Upper lobe of left lung (tissue), 6 donors: Measurements from ENCODE around the gene ADAMTS12. TPM values are rescaled to one million over a fixed set of nuclear protein-coding genes. Genes with fewer than 3 reads are reported as not detected.

ENCODE experiments used
- ATAC-seq, 2 donors: fragments of 200-7000 bp; cut with Tn5 transposase; one replicate each; pipeline ENCODE4 v1.9.1; 2022; ENCODE audit warnings: mild to moderate bottlenecking in 2 of 2, moderate library complexity in 2 of 2; ENCODE audit not compliant: low FRiP score in 2 of 2
- DNase-seq, 2 donors: peaks; one replicate each; pipeline ENCODE4 v3.0.0-alpha.2; 2019 to 2020
- H3K27ac ChIP-seq, 4 donors: fragments of 200-600 bp; sonication (generic); one replicate each; pipeline ENCODE4 v1.5.1; 2016 to 2019
- H3K27me3 ChIP-seq, 4 donors: fragments of 200-600 bp; sonication (generic); one replicate each; pipeline ENCODE4 v1.5.1; 2017 to 2019
- H3K36me3 ChIP-seq, 4 donors: fragments of 200-600 bp; sonication (generic); one replicate each; pipeline ENCODE4 v1.5.1; 2016 to 2019
- H3K4me1 ChIP-seq, 4 donors: fragments of 200-600 bp; sonication (generic); one replicate each; pipeline ENCODE4 v1.5.1; 2018 to 2019
- H3K4me3 ChIP-seq, 4 donors: fragments of 200-600 bp; sonication (generic); one replicate each; pipeline ENCODE4 v1.5.1; 2017 to 2019; ENCODE audit warnings: mild to moderate bottlenecking in 2 of 4, moderate library complexity in 1 of 4
- H3K9me3 ChIP-seq, 4 donors: fragments of 200-600 bp; sonication (generic); one replicate each; pipeline ENCODE4 v1.5.1; 2018 to 2019
- EP300 ChIP-seq, 4 donors: sonication (generic); formaldehyde crosslinking; IDR thresholded peaks; one replicate each; pipeline ENCODE4 v1.5.1; 2017; ENCODE audit warnings: antibody characterized with exemption in 4 of 4, control low read depth in 2 of 4
- POLR2A ChIP-seq, 4 donors: fragments of 450-650 bp; IDR thresholded peaks; one replicate each; pipeline ENCODE4 v1.5.1; 2016 to 2017; ENCODE audit warnings: antibody characterized with exemption in 4 of 4, mild to moderate bottlenecking in 2 of 4
- POLR2AphosphoS5 ChIP-seq, 2 donors: sonication (generic); formaldehyde crosslinking; IDR thresholded peaks; one replicate each; pipeline ENCODE4 v1.5.1; 2017; ENCODE audit warnings: antibody characterized with exemption in 2 of 2
- WGBS, 2 donors: methylation state at CpG; one replicate each; pipeline ENCODE4 v1.1.5; 2017 to 2018; 5-methylcytosine and 5-hydroxymethylcytosine counted together
- total RNA-seq, 6 donors: library from RNA; depleted of rRNA in 4 of 6; stranded (reverse); fragments of >200 nt in 4 of 6; gene quantifications; one replicate each; pipeline versions ENCODE4 v1.1.0 to v1.2.1, GENCODE V29; 2016 to 2021
- TF ChIP-seq, protein P1 (sequence below), 6 experiments: fragments of 450-650 bp in 4 of 6; fragments of 200-600 bp in 2 of 6; sonication (generic) in 2 of 6; IDR thresholded peaks; one replicate each; pipeline ENCODE4 v1.5.1; 2016 to 2019; ENCODE audit warnings: antibody characterized with exemption in 6 of 6
- donor health status: DM: no; HTN: no; CAD: no; lungs with moderate emphysema.
- donor health status: DM: no; HTN: yes; CAD: no; lungs with severe emphysema.

ADAMTS12 gene
- total RNA-seq, 6 donors from 2014 or later = 2.3 to 16.8 (median 7.4) TPM

DNA sequence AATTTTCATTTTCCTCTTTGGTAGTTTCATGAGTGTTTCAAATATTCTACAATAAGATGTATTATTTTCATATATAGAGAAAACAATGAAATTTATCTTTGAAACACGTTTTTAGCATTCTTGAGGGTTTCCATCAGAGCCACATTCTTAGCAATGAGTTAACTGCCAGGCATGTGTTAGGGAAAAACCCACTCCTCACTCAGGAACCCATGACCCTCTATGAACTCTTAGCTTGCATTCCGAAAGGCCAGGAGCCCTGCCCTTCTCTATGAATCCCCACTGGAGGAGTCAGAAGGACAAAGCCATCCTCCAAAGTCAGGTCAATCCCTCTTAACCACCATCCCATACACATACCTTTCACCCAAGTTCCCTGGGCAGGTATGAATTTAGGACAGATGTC, 57.5 kb downstream of the ADAMTS12 start:
- no peak for ATAC-seq
- TF ChIP-seq POLR2AphosphoS5 (IDR thresholded peaks at IDR 0.05) = no peak
- no peaks in the 10 kb centered on the region for H3K27me3 ChIP-seq
- no peak for DNase-seq
- no peaks in the 10 kb centered on the region for H3K36me3 ChIP-seq
- WGBS, 2 donors = 64% methylated on average over 2 of the region's 2 CpGs
- no peak overlapping the region for H3K27ac ChIP-seq
- no peaks in the 10 kb centered on the region for H3K9me3 ChIP-seq
- no peaks in the 10 kb centered on the region for H3K4me1 ChIP-seq
- H3K4me3 ChIP-seq = no peak overlapping the region

DNA sequence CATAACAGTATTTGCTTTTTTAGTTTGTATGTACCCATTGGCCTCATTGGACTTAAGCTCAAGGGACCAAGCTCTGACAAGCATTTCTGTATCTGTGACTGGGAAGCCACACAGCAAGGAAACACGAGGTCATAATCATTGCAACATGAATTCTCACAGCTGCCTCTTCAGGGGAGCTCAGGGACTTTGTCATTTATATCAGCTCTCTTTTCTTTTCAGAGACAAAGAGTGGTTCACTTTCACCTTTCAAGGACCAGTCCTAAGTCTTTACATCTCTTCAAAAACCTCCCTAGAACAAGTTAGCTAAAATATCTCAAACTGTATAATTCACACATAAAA, 58.6 kb downstream of the ADAMTS12 start:
- TF ChIP-seq EP300 (IDR thresholded peaks at IDR 0.05) (no peak), POLR2A (IDR thresholded peaks at IDR 0.05) (no peak), POLR2AphosphoS5 (IDR thresholded peaks at IDR 0.05) (no peak)
- TF ChIP-seq, protein P1, sequence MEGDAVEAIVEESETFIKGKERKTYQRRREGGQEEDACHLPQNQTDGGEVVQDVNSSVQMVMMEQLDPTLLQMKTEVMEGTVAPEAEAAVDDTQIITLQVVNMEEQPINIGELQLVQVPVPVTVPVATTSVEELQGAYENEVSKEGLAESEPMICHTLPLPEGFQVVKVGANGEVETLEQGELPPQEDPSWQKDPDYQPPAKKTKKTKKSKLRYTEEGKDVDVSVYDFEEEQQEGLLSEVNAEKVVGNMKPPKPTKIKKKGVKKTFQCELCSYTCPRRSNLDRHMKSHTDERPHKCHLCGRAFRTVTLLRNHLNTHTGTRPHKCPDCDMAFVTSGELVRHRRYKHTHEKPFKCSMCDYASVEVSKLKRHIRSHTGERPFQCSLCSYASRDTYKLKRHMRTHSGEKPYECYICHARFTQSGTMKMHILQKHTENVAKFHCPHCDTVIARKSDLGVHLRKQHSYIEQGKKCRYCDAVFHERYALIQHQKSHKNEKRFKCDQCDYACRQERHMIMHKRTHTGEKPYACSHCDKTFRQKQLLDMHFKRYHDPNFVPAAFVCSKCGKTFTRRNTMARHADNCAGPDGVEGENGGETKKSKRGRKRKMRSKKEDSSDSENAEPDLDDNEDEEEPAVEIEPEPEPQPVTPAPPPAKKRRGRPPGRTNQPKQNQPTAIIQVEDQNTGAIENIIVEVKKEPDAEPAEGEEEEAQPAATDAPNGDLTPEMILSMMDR (IDR thresholded peaks at IDR 0.05) = no peak
- ATAC-seq (no peak), DNase-seq (no peak)
- Histone ChIP-seq H3K27me3 (no peaks in the 10 kb centered on the region), H3K27ac (no peak overlapping the region), H3K9me3 (no peaks in the 10 kb centered on the region), H3K36me3 (no peaks in the 10 kb centered on the region), H3K4me3 (no peak overlapping the region), H3K4me1 (no peaks in the 10 kb centered on the region)
- 25 to 45% methylated on average over 1 of the region's 1 CpG for WGBS, 2 donors

DNA sequence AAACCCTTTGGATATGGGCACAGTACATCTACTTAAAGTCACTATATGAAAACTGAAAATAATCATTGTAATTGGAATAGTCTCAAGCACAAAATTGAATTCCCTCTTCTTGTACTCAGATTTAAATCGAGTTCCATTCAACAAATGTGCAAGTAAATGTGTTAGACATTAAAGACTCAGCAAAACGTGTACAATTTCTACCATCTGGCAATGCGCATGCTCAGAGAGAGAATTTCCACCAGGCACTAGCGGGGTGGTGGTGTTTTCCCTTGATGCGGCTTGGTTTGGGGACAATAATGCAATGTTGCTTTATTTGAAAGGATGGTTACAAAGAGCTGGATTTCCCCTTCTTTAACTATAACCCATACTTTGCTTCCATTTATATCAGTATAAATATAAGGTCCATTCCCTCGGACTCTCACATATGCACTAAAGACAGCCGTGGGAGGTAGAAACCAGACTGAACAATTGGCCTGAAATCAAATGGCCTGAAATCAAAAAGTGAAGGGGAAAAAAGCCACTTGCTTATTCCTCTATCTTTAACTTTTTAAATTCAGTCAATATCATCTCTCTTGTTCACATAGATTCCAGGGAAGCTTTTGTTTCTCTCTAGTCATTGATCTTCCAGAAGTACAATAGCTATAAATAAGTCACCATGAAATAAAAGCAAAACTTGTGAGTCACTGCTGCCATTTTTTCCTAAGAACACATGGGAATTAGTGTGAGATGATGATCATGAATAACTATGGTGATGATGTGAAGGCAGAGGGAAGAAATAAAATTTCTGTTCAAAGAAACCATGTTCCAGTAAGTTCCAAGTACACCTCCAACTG, 59.2 kb downstream of the ADAMTS12 start:
- Histone ChIP-seq H3K36me3 (no peaks in the 10 kb centered on the region), H3K27ac (no peak overlapping the region), H3K9me3 (no peaks in the 10 kb centered on the region), H3K4me1 (no peaks in the 10 kb centered on the region), H3K27me3 (no peaks in the 10 kb centered on the region), H3K4me3 (no peak overlapping the region)
- 82 to 85% methylated on average over 7 of the region's 7 CpGs for WGBS, 2 donors
- no peak for DNase-seq
- ATAC-seq = no peak
- TF ChIP-seq, protein P1 (IDR thresholded peaks at IDR 0.05) = no peak
- TF ChIP-seq POLR2A (IDR thresholded peaks at IDR 0.05) (no peak), POLR2AphosphoS5 (IDR thresholded peaks at IDR 0.05) (no peak)

DNA sequence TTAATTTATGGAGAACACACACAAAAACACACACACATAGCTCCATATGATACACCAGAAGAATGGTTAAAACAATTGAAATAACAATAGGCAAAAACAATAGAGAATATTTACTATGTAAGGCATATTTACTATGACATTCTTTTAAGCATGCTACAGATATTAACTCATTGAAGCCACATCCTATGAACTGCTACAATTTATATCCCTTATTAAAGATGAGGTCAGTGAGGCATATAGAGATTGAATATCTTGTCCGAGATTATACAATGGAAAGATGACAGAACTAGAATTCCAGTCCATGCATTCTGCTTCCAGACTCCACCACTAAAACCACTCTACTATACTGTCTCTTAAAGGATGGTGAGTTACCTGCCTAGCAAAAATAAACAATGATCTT, 60.7 kb downstream of the ADAMTS12 start:
- no peak overlapping the region for H3K27ac ChIP-seq
- no peak for DNase-seq

DNA sequence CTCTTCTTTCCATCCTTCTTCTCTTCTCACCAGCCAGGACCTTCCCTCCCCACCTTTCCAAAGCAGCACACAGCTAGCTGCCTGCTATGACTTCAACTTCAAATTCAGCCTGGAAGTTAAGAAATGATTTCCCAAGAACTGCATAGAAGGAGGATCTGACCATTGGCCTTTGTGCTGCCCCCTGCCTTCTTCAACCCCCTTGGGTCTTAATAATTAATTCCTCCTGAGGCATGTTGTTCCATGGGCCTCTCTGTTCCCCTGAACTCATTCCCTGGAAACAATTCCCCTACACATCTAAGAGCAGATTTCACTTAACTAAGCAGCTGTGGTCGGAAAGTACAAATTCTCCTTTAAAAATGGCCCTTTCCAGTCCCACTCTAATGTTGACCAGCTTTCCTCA, 62.4 kb downstream of the ADAMTS12 start:
- no peaks in the 10 kb centered on the region for H3K4me1 ChIP-seq
- no peaks in the 10 kb centered on the region for H3K9me3 ChIP-seq
- TF ChIP-seq POLR2A (IDR thresholded peaks at IDR 0.05) = no peak
- no peak overlapping the region for H3K4me3 ChIP-seq
- H3K27ac ChIP-seq = no peak overlapping the region
- H3K36me3 ChIP-seq = no peaks in the 10 kb centered on the region
- ATAC-seq (no peak), DNase-seq (no peak)
- WGBS, 2 donors = 92 to 95% methylated on average over 1 of the region's 1 CpG
- H3K27me3 ChIP-seq = no peaks in the 10 kb centered on the region

More for the DNA sequence above, 60.7 kb downstream of the ADAMTS12 start:
- Histone ChIP-seq H3K9me3 (no peaks in the 10 kb centered on the region), H3K4me1 (no peaks in the 10 kb centered on the region), H3K36me3 (no peaks in the 10 kb centered on the region), H3K27me3 (no peaks in the 10 kb centered on the region), H3K4me3 (no peak overlapping the region)
- TF ChIP-seq POLR2A (IDR thresholded peaks at IDR 0.05) (no peak), EP300 (IDR thresholded peaks at IDR 0.05) (no peak), POLR2AphosphoS5 (IDR thresholded peaks at IDR 0.05) (no peak)
- TF ChIP-seq, protein P1 (IDR thresholded peaks at IDR 0.05) = no peak
- WGBS, 2 donors = 91 to 94% methylated on average over 1 of the region's 1 CpG
- ATAC-seq = no peak
